ENCODE data around the gene GPR137B.
"Not testable (repeated sequence)": the region's sequence is repeated elsewhere in the genome, so short reads cannot be mapped to it uniquely, and the experiment has no call there.

GPR137B gene

DNA sequence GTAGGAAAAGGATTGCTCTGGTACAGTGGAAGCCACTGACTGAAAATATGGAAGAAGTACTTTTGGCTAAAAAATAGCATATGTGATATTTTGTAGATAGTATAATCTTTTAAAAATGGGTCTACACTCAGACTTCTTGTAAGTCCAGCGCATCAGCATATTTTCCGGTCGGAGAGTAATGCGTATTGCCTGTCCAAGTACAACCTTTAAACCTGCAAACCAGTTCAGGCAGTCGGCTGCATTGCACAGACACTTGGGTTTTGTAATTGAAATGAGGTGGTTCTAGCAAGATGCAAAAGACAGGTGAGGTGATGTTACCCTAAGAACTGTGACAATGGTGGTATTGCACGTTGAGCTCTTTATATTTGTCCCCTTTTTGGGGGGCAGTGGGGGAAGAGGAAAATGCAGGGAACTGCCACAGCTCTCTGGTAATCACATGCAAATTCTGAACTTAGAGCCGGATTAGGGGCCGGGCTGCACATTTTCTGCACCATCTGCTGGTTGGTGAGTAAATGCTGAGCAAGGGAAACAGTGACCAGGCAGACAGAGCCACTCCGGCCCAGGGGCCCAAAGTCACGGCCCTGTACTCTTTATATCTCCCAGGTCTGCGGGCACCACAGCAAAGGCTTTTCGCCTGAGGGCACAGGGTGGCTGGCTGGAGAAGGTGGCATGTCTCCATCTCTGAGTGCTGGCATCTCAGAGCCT is 2.3 kb downstream of the GPR137B start:
- DNase-seq (ENCODE audit: low spot score), result peak; percentile 37

DNA sequence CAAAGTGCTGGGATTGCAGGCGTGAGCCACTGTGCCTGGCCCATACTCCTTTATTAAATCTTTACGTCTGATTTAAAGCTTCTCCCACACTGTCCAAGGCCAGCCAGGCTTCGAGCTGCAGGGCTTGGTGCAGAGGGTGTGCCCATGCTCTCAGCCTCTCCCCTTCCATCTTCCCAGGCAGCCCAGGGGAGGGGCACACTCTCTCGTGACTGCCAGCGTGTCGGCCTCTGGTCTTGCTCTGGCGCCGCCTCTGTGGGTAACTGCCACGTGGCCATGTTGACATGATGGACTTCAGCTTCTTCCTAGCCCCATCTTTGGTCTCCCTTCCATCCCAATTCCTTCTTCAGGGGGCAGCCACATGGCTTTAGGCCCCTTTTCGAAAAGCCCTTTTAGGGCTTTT is 4.7 kb downstream of the GPR137B start:
- no peak for DNase-seq (ENCODE audit: low spot score)

- no peak for DNase-seq (ENCODE audit: low spot score)
These were observed 5.5 kb downstream of the GPR137B start for GRCh38 chr1:236147521-236148469.

GRCh38 chr1:236148470-236148845 is 6.1 kb downstream of the GPR137B start:
- DNase-seq (ENCODE audit: low spot score), result no peak

GRCh38 chr1:236149003-236149595 is 6.8 kb downstream of the GPR137B start:
- DNase-seq (ENCODE audit: low spot score), result no peak

GRCh38 chr1:236149696-236150228 is 7.4 kb downstream of the GPR137B start:
- DNase-seq (ENCODE audit: low spot score), result no peak

DNA sequence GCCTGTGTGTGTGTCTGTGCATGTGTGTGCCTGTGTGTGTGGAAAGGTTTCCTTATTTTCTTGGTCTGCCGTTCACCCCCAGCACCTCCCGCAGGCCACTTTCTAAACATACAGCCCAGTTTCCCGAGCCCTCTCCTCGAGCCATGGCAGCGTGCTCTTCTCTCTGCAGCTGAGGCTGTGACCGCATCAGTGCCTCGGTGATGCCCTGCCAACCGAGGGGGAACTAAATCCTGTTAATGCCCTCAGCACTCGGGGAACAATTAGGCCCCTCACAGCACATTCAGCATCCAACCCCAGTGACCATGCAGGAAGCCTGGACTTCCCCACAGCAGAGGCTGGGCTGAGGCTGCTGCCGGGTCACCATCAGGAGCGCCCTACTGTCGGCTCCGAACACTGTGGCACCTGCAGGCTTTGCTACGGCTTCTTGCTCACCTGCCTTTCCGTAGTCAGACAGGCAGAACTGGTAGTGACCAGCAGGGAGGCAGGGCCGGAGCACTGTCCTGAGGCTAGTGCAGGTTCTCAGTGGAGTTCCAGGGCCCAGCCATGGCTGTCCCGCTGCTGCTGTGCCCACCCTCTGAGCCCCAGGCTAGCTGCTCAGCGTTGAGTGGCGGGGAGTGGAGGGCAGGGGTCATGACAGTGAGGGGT is 8.1 kb downstream of the GPR137B start:
- DNase-seq (ENCODE audit: low spot score), result no peak

DNA sequence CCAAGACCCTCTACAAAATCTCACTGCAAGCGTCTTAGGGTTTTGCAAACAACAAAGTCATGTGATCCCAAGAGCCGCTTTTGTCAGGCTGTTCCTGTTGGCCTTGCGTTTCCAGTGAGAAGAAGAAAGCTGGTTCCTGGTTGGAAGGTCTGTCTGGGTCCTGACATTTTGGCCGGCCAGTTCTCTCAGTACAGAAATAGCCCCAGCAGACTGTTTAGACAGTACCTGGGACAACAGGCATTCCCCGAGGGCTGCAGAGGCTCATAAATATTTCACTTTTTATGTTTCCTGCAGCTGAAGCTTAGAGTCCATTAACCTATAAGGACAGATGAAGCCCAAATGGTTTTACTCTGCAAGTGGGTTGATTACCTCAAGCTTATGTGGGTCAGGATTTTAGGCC is 8.6 kb downstream of the GPR137B start:
- DNase-seq (ENCODE audit: low spot score), result no peak

GRCh38 chr1:236151739-236152424 is 9.5 kb downstream of the GPR137B start:
- DNase-seq (ENCODE audit: low spot score), result no peak

DNA sequence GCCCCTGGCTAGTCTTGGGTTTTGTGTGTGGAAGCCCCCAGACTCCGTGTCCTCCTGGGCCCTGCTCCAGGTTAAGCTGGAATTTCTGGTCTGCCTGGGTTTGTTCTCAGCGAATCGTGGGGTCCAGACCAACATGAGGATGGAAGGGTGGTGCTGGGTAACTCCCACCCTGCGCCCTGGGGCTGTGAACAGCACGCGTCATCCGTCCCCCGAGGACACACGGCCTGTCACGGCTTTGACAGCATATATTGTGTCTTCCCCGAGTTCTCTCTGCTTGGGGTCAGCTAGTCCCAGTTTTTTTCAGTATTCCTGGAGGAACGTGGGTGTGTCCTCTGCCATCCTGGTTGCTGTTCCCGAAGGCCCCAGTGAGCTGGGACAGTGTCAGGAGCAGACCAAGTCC is 11.8 kb downstream of the GPR137B start:
- DNase-seq (ENCODE audit: low spot score), result no peak

DNA sequence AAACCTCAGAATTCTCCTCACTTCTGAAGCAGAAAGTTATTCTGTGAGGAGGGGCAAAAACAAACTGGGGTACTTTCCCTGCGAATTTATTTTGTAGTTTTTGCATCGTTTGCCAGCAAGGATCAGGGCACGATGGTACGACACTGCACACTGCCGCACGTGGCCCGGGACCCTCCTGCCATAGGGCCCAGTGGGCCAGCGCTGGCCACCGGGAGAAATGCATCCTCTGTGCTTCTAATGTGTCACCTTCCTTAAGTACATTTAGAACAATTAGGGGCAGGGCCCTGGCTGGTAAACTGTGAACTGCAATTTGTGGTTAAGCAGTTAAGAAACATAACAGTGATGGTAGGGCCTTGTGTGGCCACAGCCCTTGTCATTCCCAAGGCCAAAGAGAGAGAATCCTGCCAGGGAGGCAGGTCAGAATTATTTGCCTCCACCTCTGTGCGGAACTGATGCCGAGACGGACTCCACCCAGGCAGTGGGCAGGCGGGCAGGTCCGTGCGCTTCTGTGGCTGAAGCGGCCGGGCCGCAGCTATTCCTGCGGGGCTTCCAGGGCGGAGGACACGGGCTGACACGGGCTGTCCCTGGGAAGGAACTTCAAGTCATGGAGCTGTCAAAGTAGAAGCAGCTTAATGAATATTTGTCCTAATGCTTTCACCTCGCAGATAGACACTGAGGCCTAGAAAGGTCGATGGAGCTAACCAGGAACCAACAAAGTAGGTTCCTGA is 12.5 kb downstream of the GPR137B start:
- no peak for DNase-seq (ENCODE audit: low spot score)

GRCh38 chr1:236155399-236155767 is 13.0 kb downstream of the GPR137B start:
- DNase-seq (ENCODE audit: low spot score), result no peak

DNA sequence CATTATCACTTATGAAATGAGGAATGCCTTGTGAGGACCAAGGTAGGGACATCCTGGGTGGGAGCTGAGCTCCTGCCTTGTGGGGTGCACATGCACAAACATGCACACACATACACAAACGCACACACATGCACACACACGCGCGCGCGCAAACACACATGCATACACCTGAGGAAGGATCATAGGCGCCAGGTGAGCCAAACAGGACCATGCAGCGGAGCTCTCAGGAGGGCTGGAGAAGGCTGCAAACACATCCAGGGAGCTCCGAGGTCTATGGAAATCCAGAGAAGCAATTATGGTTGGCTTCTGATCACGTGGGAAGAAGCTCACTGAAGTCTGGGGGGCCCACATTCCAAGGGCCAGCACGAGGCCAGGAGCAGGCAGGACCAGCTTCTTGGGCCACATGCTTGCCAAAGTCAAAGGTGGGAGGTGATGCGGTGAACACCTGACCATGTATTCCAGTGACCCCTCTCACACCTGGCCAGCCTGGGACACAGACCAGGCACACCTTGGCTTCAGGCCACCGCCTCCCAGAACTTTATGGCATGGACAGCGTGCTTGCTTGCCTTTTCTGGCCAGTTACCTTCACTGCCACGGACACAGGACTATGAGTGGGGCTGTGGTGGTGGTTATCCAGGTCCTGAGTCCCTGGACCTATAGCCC is 13.6 kb downstream of the GPR137B start:
- no peak for DNase-seq (ENCODE audit: low spot score)

DNA sequence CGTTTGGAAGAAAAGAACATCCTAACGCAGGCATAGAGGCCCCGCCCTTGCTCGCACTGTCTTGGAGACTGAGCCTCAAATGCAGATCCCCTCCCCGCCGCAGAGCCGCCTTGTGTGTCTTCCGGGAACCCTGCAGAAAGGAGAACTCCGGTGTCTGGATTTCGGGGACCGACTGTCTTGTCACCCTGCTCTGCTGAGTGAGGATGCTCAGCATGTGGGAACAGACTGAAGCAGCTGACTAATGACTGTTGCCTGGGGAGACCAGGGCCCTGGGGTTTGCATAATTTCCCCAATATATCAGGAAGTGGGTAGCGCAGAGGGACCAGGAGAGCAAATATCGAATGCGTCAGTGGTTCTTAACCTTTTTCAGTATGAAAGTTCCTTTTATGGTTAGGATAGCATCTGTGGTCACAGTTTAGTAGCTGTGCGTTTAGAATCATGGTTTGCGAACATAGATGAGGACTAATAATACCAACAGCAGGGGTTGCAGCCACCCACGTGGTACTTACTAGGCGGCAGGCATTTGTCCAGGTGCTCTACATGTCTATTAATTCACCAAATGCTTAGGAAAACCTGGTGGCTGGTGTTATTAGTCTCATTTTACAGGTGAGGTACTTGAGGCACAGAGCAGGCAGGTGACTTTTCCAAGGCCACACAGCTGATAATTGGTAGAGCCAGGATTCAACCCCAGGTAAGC is 14.3 kb downstream of the GPR137B start:
- no peak for DNase-seq (ENCODE audit: low spot score)

DNA sequence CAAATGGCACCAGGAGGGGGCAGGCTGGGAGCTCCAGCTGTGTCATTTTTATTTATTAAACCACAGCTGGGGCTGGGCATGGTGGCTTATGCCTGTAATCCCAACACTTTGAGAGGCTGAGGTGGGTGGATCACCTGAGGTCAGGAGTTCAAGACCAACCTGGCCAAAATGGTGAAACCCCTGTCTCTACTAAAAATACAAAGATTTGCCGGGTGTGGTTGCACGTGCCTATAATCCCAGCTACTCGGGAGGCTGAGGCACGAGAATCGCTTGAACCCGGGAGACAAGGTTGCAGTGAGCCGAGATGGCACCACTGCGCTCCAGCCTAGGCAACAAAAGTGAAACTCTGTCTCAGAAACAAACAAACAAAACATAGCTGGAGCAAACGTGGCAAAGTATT is 15.7 kb downstream of the GPR137B start:
- not testable (repeated sequence) for DNase-seq (ENCODE audit: low spot score)

DNA sequence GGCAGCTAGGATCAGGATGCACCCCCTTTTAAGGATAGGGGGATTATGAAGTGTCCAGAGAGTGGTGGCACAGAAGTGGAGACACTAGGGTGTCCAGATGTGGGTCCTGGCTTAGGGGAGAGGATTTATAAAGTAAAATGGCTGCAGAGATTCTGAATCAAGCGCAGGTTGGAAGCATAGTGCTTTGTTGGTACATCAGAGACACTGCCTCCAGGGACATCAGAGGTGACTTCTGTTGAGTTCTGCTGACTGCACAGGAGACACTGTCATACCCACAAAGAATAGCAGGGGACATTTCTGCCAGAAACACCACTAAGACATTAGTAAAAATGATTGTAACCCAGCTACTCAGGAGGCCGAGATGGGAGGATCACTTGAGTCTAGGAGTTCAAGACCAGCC is 16.4 kb downstream of the GPR137B start:
- no peak for DNase-seq (ENCODE audit: low spot score)

DNA sequence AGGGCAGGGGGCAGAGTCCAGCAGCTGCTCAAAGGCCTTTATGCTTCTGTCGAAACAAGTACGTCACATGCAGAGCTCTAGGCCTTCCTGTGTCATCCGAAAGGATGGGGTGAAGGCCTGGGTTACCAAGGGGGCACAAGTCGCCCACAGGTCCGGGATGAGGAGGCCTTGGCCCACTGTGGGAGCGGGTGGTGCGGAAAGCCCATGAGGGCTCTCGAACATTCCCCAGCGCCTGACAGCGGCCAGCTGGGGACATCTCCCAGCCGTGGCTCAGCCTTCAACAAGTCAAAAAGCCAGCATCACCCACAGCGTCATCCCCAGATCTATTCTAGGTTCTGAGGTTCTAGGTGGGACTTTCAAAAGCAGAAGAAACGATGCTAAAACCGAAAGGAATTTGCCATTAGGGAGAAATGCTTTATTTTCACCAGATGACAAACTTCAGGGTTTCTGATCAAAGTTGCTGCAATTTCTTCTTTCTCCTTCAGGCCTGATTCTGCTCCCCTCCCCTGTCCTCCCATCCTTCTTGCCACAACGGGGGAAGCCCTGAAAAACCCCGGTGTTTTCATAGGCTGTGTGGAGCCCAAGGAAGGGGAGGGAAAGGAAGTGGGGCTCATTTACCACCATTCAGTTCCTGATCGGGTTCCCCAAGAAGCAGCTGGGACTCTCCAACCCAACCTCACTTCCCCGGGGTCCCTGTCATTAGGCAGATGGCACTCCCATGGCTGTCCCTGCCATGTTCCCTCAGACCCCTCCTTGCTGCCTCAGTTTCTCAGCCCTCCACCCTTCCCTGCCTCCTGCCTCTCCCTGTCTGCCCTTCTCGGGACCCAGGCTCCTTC is 17.6 kb downstream of the GPR137B start:
- DNase-seq (ENCODE audit: low spot score), result no peak

DNA sequence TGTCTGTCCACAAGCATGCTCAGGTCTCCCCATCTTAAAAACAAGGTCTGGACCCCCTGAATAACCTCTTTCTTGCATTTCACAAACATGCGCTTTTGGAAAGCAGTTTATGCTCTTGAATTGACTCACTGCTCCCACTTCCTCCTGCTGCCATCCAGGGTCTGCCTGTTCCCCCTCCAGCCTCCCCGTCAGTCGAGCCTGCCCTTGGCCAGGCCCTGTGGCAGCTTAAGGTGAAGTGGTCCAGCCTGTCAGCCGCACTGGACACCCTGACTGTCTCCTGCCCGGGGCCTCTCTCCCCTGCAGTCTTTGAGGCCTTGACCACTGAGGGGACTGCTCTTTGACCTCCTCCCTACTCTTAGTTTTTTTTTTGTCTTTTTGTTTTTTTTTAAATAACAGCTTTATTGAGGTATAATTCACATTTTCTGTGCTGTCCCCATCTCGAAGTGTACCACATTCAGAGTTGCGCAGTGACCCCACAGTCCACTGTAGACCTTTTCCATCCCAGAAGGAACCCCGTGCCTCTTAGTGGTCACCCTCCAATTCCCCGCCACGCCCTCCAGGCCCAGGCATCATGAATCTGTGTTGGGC is 18.3 kb downstream of the GPR137B start:
- no peak for DNase-seq (ENCODE audit: low spot score)

Data from pons (tissue), 1 donor.